HCEC 1CT (cell line): Measurements from ENCODE around the gene TBC1D9.

Source experiments
- DNase-seq: peaks from one replicate; pipeline ENCODE4 v3.0.0-alpha.2; 2017

TBC1D9 gene

DNA sequence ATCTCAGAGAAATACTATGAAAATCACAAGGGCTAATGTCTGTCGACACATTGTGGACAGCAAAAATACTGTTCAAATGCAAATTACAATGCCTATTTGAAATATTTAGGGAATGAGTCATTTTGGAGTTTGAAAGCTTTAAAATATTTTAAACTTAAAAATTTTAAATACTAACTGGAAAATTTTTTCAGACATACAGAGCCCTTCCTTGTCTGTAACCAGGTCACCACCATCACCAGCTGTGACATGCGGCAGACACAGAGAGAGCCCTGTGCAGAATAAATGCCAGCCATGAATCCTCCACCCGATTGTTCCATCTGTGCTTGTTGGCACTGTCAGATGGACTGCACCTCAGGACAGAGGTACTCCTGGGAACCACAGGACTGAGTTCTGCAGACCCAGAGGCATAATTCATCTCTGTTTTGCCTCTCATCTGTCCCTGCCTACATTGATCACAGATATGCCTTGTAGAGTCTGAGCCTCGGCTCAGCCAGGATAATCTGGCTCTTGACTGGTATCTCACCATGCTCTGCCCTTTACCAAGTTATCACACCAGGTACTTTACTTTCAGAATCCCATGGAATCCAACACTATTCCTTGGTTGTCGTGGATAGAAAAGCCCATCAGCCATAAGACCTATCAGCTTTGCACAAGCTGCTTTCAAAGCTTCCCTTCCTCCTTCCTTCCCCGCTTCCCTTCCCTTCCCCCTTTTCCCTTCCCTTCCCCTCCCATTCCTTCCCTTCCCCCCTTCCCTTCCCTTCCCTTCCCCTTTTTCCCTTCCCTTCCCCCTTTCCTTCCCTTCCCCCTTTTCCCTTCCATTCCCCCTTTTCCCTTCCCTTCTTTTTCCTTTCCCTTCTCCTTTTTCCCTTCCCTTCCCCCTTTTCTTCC lies 67.2 kb downstream of the TBC1D9 start:
- no peak for DNase-seq

DNA sequence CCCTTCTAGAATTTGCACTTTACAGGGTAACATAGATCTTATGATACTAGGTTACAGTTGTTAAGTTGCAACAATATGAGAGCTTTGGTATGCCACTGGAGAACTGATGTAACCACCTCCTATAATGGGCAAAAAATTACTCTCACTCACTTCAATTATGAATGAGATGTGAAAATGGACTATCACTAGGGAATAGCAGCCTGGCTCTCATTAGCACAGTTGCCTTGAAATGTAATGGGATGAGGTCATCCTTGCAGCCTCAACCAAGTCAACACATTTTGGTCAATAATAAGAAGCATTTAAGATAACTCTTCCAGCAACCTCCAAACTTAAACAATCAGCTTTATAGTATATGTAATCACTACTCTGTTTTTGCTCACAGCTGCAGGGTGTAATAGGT lies 69.4 kb downstream of the TBC1D9 start:
- no peak for DNase-seq

DNA sequence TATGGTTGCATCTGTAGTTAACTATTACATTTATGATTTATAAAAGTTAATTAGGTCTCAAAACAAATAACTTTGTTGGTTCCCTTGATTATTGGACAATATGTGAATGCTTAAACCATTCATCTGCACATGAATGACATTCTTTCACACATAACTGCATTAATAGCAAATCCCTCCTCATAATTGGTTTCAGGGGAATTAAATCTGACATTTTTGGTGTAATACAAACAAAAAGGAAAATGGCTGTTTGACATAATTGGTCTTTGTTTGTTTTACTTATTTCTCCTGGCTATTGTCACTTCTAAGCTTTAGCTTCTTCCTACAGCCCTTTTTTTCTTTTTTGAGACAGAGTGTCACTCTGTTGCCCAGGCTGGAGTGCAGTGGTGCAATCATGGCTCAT lies 71.9 kb downstream of the TBC1D9 start:
- no peak for DNase-seq

GRCh38 chr4:140681201-140681600 lies 75.0 kb downstream of the TBC1D9 start:
- DNase-seq: no peak

GRCh38 chr4:140680686-140681085 lies 75.5 kb downstream of the TBC1D9 start:
- no peak for DNase-seq

- DNase-seq: no peak
Observed at GRCh38 chr4:140679576-140679975, 76.6 kb downstream of the TBC1D9 start.

GRCh38 chr4:140675599-140676231 lies 80.5 kb downstream of the TBC1D9 start:
- DNase-seq: no peak

- DNase-seq: peak; percentile 30
Observed at GRCh38 chr4:140673729-140674128, 82.5 kb downstream of the TBC1D9 start.

GRCh38 chr4:140672416-140672815 lies 83.8 kb downstream of the TBC1D9 start:
- DNase-seq: no peak

- DNase-seq: no peak
Observed at GRCh38 chr4:140668111-140668510, 88.1 kb downstream of the TBC1D9 start.

DNA sequence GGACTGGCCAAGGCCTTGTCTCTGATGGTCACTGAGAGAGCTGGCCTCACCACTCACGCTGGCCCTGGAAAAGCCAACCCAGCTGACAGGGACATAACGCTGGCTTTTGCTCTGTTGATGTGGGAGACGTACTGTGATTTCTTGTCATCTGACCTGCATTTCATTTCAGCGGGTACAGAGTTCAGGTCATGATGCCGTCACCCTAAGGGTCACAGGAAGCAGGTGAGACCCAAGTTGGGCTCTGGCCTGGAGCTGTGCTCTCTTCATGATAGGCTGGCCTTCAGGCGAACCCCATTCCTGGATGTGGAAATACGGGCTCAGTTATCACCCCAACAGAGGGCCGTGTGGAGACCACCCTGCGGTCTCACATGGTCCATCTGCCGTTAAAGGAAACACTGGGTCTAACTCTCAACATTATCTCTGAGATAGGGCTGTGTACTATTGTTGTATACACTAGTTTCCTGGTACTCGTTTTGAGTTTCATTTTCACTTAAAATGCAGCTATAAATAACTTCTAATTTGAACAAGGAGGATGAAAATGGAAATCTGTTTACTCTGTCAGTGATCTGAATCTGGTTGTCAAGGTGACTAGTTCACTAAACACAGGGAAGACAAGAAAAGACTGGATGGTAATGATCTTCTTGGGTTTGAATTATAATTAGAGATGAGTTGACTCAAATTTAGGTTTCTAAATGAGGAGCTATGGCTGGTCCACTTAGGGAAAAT lies 89.1 kb downstream of the TBC1D9 start:
- DNase-seq: no peak

- no peak for DNase-seq
Observed at GRCh38 chr4:140662082-140662869, 93.9 kb downstream of the TBC1D9 start.

- no peak for DNase-seq
Observed at GRCh38 chr4:140661550-140661949, 94.6 kb downstream of the TBC1D9 start.

- DNase-seq: no peak
Observed at GRCh38 chr4:140659943-140660700, 96.1 kb downstream of the TBC1D9 start.

- DNase-seq: no peak
Observed at GRCh38 chr4:140654495-140654814, 101.7 kb downstream of the TBC1D9 start.

GRCh38 chr4:140653718-140654494 lies 102.3 kb downstream of the TBC1D9 start:
- DNase-seq: no peak

- no peak for DNase-seq
Observed at GRCh38 chr4:140652601-140653000, 103.6 kb downstream of the TBC1D9 start.

DNA sequence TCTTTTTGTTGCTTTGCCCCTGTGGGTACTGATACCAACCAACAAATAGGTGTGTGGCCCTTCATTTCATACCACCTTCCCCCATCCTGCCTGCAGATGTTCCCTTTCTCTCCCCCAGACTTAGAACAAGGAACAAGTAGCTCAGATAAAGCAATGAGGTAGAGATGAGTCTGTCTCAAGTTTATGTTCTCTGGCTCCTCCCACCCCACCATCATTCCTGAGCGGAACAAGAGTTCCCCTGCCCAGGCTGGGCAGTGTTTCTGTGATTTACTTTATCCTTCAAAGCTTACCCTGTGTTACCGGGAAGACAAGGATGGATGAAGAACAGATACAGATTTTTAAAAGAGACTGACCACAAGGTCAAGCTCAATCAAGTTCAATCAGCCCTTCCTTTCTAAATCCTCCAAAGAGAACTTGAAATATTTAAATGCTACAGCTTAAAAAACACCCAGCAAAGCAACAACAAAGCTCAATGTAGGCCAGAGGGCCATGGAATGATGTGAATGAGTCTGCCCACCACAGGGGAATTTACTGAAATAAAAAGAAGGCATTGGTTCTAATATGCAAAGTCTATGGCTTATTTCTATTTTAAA lies 107.4 kb downstream of the TBC1D9 start:
- DNase-seq: no peak

GRCh38 chr4:140645614-140646412 lies 110.4 kb downstream of the TBC1D9 start:
- DNase-seq: no peak

DNA sequence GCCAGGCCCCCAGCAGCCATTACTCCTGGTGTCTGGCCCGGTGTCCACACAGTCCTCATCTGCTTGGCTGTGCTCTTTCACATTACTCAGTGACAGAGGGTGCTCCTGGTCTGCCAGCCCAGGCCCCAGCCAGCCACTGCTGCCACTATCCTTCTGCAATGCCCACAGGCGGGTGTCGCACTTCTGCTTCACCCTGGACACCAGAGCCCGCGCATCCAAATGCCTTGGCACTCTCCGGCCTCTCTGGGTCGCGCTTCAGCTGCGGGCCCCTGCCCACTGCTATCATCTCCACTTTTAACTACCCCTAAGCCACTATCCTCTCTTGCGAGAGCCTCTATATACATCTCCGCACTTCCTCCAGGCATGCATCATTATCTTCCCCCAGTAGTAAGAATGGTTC lies 111.0 kb downstream of the TBC1D9 start:
- no peak for DNase-seq
